HepG2 (cell line): ENCODE data around the gene KRTAP10-2. TPM values are rescaled to one million over a fixed set of nuclear protein-coding genes. Genes with fewer than 3 reads are reported as not detected.

Experiments used
- ATAC-seq: fragments of 200-7000 bp; cut with Tn5 transposase; 3 replicates; pipeline ENCODE4 v1.9.1; 2020; ENCODE audit warnings: mild to moderate bottlenecking, moderate library complexity
- BruUV-seq: library from RNA; stranded (reverse); fragments of 400-500 nt; replicated peaks from 2 replicates; lab custom pipeline; 2021; lab: Mats Ljungman, UMichigan
- CTCF ChIA-PET: fragments of 300-600 bp; formaldehyde crosslinking; extraction: SDS; loops from one replicate; lab custom pipeline; 2021; ENCODE audit warnings: low total read pairs, inconsistent platforms, low intra/inter-chr PET ratio; lab: Yijun Ruan, JAX
- POLR2A ChIA-PET: fragments of 350-600 bp; sonication (Branson Sonifier 250); formaldehyde crosslinking; loops from one replicate; lab custom pipeline; 2020; ENCODE audit warnings: antibody characterized with exemption, inconsistent platforms; lab: Yijun Ruan, JAX
- DNase-seq: peaks from one replicate; pipeline ENCODE4 v3.0.0-alpha.2; 2015; ENCODE audit warnings: low spot score
- FAIRE-seq: peaks from 3 replicates; lab custom pipeline; 2011; peaks lifted over from hg19 to GRCh38; lab: Jason Lieb, UNC
- H2AFZ ChIP-seq: one replicate; pipeline ENCODE4 v1.6.1; 2011; ENCODE audit warnings: low read length, inconsistent platforms
- H3K27ac ChIP-seq: fragments of 300-600 bp; 3 replicates; pipeline ENCODE4 v1.8.0; 2011; ENCODE audit warnings: mixed run types, mild to moderate bottlenecking, mixed read lengths, low read length, inconsistent platforms; ENCODE audit not compliant: insufficient read depth; ENCODE audit errors: extremely low read length
- H3K27me3 ChIP-seq, 2 experiments: fragments of 200-600 bp in 1 of 2; 2 replicates in 1 of 2; 3 replicates in 1 of 2; pipeline versions ENCODE4 v1.6.0 to v1.8.0; 2011; ENCODE audit warnings: low read length in 2 of 2, mild to moderate bottlenecking in 2 of 2, moderate library complexity in 2 of 2, inconsistent platforms in 1 of 2; ENCODE audit not compliant: insufficient read depth in 2 of 2, control insufficient read depth in 1 of 2
- H3K36me3 ChIP-seq, 2 experiments: fragments of 200-600 bp in 1 of 2; replicated peaks in 1 of 2; 2 replicates in 1 of 2; 3 replicates in 1 of 2; pipeline versions ENCODE4 v1.5.1 to v1.8.0; 2011; ENCODE audit warnings: low read length in 2 of 2, inconsistent platforms in 1 of 2; ENCODE audit not compliant: insufficient read depth in 2 of 2, control insufficient read depth in 1 of 2
- H3K4me1 ChIP-seq: 2 replicates; pipeline ENCODE4 v1.5.1; 2012; ENCODE audit warnings: low read length, inconsistent platforms; ENCODE audit not compliant: insufficient read depth
- H3K4me2 ChIP-seq: 2 replicates; pipeline ENCODE4 v1.6.0; 2011; ENCODE audit warnings: low read depth, low read length, inconsistent platforms
- H3K4me3 ChIP-seq, 3 experiments: fragments of 200-600 bp in 1 of 3; sonication (generic), shearing (Covaris generic) in 1 of 3; replicated peaks in 1 of 3; 2 replicates each; pipeline ENCODE4 v1.5.1; 2011 to 2016; ENCODE audit warnings: low read length in 3 of 3, inconsistent platforms in 2 of 3, low read depth in 2 of 3, mild to moderate bottlenecking in 2 of 3, control low read depth in 1 of 3, mixed read lengths in 1 of 3; ENCODE audit not compliant: insufficient read depth in 1 of 3
- H3K79me2 ChIP-seq: one replicate; pipeline ENCODE4 v1.6.1; 2011; ENCODE audit warnings: low read length, inconsistent platforms; ENCODE audit not compliant: insufficient read depth
- H3K9ac ChIP-seq: 2 replicates; pipeline ENCODE4 v1.6.0; 2011; ENCODE audit warnings: mild to moderate bottlenecking, low read depth, low read length, inconsistent platforms; ENCODE audit not compliant: insufficient read depth
- H3K9me3 ChIP-seq: 2 replicates; pipeline ENCODE4 v1.5.1; 2012; ENCODE audit warnings: mild to moderate bottlenecking, low read length
- H4K20me1 ChIP-seq: 2 replicates; pipeline ENCODE4 v1.6.0; 2011; ENCODE audit warnings: inconsistent platforms, mild to moderate bottlenecking, low read length, moderate library complexity; ENCODE audit not compliant: insufficient read depth
- ARNT ChIP-seq: fragments of 450-650 bp; IDR thresholded peaks from 2 replicates; pipeline ENCODE4 v1.6.1; 2017
- CC2D1A ChIP-seq: sonication (generic); formaldehyde crosslinking; IDR thresholded peaks from 2 replicates; pipeline ENCODE4 v1.8.1; 2023; ENCODE audit warnings: mild to moderate bottlenecking, missing genetic modification reagents
- GTF3A ChIP-seq: sonication (generic); formaldehyde crosslinking; conservative IDR thresholded peaks from 2 replicates; pipeline ENCODE4 v1.4.0; 2020; ENCODE audit warnings: mild to moderate bottlenecking, missing genetic modification reagents
- MAFF ChIP-seq: IDR thresholded peaks from 2 replicates; pipeline ENCODE4 v1.6.1; 2011; ENCODE audit warnings: low read depth, low read length, improper control_type of control experiment
- MLXIP ChIP-seq: sonication (generic); formaldehyde crosslinking; IDR thresholded peaks from 2 replicates; pipeline ENCODE4 v1.9.0; 2021; ENCODE audit warnings: missing genetic modification reagents, borderline replicate concordance
- NR1H2 ChIP-seq: sonication (generic); formaldehyde crosslinking; IDR thresholded peaks from 2 replicates; pipeline ENCODE4 v1.8.1; 2022; ENCODE audit warnings: low read depth, missing genetic modification reagents, borderline replicate concordance
- RFX3 ChIP-seq: IDR thresholded peaks from 2 replicates; pipeline ENCODE4 v1.6.1; 2016; ENCODE audit warnings: missing biosample characterization, missing genetic modification reagents
- ZFP41 ChIP-seq: sonication (generic); formaldehyde crosslinking; IDR thresholded peaks from 2 replicates; pipeline ENCODE4 v1.4.0; 2020; ENCODE audit warnings: mild to moderate bottlenecking, missing genetic modification reagents, borderline replicate concordance
- ZNF280B ChIP-seq: sonication (generic); formaldehyde crosslinking; IDR thresholded peaks from 2 replicates; pipeline ENCODE4 v1.5.0; 2020; ENCODE audit warnings: missing genetic modification reagents, mild to moderate bottlenecking, borderline replicate concordance
- ZNF446 ChIP-seq: sonication (generic); formaldehyde crosslinking; IDR thresholded peaks from 2 replicates; pipeline ENCODE4 v1.5.0; 2020; ENCODE audit warnings: mild to moderate bottlenecking, missing genetic modification reagents
- WGBS: methylation state at CpG from one replicate; pipeline ENCODE4 v1.1.6; 2017; ENCODE audit warnings: low lambda C conversion rate; 5-methylcytosine and 5-hydroxymethylcytosine counted together
- in situ Hi-C: cut with HindIII; loops from 2 replicates; pipeline ENCODE4 v1.10.0; 2017; ENCODE audit warnings: low pct_unique_long_range_greater_than_20kb; ENCODE audit not compliant: extremely low pct_ligation_motif_present
- intact Hi-C: fragments of 100-400 bp; cut with micrococcal nuclease; formaldehyde crosslinking; loops from one replicate; pipeline ENCODE4 v1.10.0; 2022; ENCODE audit not compliant: unreplicated experiment
- polyA plus RNA-seq, 8 experiments: library from polyadenylated mRNA; depleted of rRNA in 3 of 8; stranded (reverse) in 7 of 8; unstranded in 1 of 8; fragments of >200 nt; fragmentation: Illumina TruSeq in 4 of 8; extraction: Trizol in 4 of 8; gene quantifications; 2 replicates each; pipeline versions ENCODE4 v1.2.1 to v1.2.3, GENCODE V29; 2011 to 2016; ENCODE audit warnings: low read depth in 4 of 8, missing spikeins in 1 of 8, mixed read lengths in 1 of 8; ENCODE audit not compliant: insufficient read depth in 1 of 8
- total RNA-seq, 5 experiments: library from RNA; depleted of rRNA; stranded (reverse); fragments of >200 nt; fragmentation: Illumina TruSeq; extraction: Trizol; gene quantifications; 2 replicates each; pipeline ENCODE4 v1.2.3, GENCODE V29; 2016; ENCODE audit warnings: low read depth in 1 of 5

The KRTAP10-2 gene
- total and polyA plus RNA-seq, 2 of the 13 experiments (the other 11 are each of a cell fraction or from before 2014, with no cell fraction given) = not detected

GRCh38 chr21:44529011-44529421 lies 22.3 kb downstream of the KRTAP10-2 start:
- Histone ChIP-seq H2AFZ (no peak overlapping the region), H3K79me2 (no peaks in the 10 kb centered on the region), H3K9me3 (no peaks in the 10 kb centered on the region), H3K27ac (no peak overlapping the region), H3K9ac (no peak overlapping the region), H3K27me3 (peaks cover 0 to 14% of the 10 kb centered on the region in 2 experiments; a peak in 2 of 5 replicates), H3K4me3 (no peak overlapping the region), H4K20me1 (no peaks in the 10 kb centered on the region), H3K36me3 (no peaks in the 10 kb centered on the region), H3K4me2 (no peak overlapping the region), H3K4me1 (peaks cover 21% of the 10 kb centered on the region)
- ChIA-PET CTCF (no interaction called here), POLR2A (no interaction called here)
- intact Hi-C loops = no loop called here
- no peak for TF ChIP-seq ZFP41 (CRISPR knock-in tag)
- no peak for TF ChIP-seq ZNF446 (CRISPR knock-in tag)
- no peak for TF ChIP-seq NR1H2 (CRISPR knock-in tag)
- TF ChIP-seq CC2D1A = no peak
- no peak for TF ChIP-seq GTF3A (CRISPR knock-in tag)
- no peak for TF ChIP-seq RFX3 (CRISPR knock-in tag)
- ATAC-seq (no peak), FAIRE-seq (no peak), DNase-seq (no peak)
- 60% methylated on average over 13 of the region's 17 CpGs for WGBS
- no TSS peak for BruUV-seq
- in situ Hi-C loops = no loop called here

DNA sequence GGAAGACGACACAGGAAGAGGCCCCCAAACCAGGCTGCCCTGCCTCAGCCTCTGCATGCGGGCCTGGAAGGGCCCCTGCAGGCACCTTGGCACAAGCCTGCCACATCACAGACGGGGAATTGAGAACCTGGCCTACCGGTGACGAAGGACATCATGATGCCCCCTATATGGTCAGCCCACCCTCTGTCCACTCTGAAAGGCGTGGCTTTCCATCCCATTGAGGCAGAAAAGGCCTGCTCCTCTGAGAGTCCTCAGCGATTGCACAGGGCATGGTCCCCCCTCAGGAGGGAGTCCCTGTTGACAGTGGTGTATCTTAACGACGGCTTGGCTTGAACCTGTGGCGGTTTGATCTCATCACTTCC lies 22.7 kb downstream of the KRTAP10-2 start:
- no peaks in the 10 kb centered on the region for H3K79me2 ChIP-seq
- CTCF ChIA-PET = no interaction called here
- ATAC-seq = no peak
- no peaks in the 10 kb centered on the region for H3K9me3 ChIP-seq
- TF ChIP-seq ZNF280B (no peak), MLXIP (CRISPR knock-in tag) (no peak), MAFF (no peak), ARNT (no peak)
- TF ChIP-seq, all 625 proteins: peak for 0
- Histone ChIP-seq H4K20me1 (no peaks in the 10 kb centered on the region), H3K4me3 (no peak overlapping the region), H3K4me2 (no peak overlapping the region), H3K9ac (no peak overlapping the region), H2AFZ (no peak overlapping the region), H3K36me3 (no peaks in the 10 kb centered on the region), H3K27ac (no peak overlapping the region), H3K4me1 (peaks cover 21% of the 10 kb centered on the region), H3K27me3 (peaks cover 0 to 14% of the 10 kb centered on the region in 2 experiments; a peak in 2 of 5 replicates)
- intact Hi-C loops (no loop called here), in situ Hi-C loops (no loop called here)
- WGBS = 42% methylated on average over 4 of the region's 10 CpGs
- POLR2A ChIA-PET = no interaction called here
- no peak for FAIRE-seq
- DNase-seq = no peak
- BruUV-seq = no TSS peak
